Measurements from ENCODE around the gene FITM2.

GRCh38 chr20:44342248-44342647, 31.2 kb upstream of the FITM2 start:
- no peak for TF ChIP-seq EZH2 (IDR thresholded peaks at IDR 0.05)
- TF ChIP-seq POLR2AphosphoS5 (IDR thresholded peaks at IDR 0.05; ENCODE audit: borderline replicate concordance, low read depth, low read length) = no peak
